Chondrocyte (in vitro differentiated cells): ENCODE data around the gene PLB1. TPM values are rescaled to one million over a fixed set of nuclear protein-coding genes. Genes with fewer than 3 reads are reported as not detected.
"Not testable (repeated sequence)": the region's sequence is repeated elsewhere in the genome, so short reads cannot be mapped to it uniquely, and the experiment has no call there.

ENCODE experiments used
- DNase-seq: peaks from one replicate; pipeline ENCODE4 v3.0.0; 2021; ENCODE audit warnings: mixed read lengths, low spot score
- H3K27ac Mint-ChIP-seq: one replicate; pipeline ENCODE4 v1.8.0; 2021; ENCODE audit warnings: mild to moderate bottlenecking, moderate library complexity, mixed read lengths; ENCODE audit not compliant: unreplicated experiment
- H3K27me3 Mint-ChIP-seq: 2 replicates; pipeline ENCODE4 v1.8.0; 2021; ENCODE audit warnings: low read depth, mixed read lengths
- H3K36me3 Mint-ChIP-seq: 2 replicates; pipeline ENCODE4 v1.8.0; 2021; ENCODE audit warnings: low read depth, mixed read lengths
- H3K4me1 Mint-ChIP-seq: 2 replicates; pipeline ENCODE4 v1.8.0; 2021; ENCODE audit warnings: low read depth, mild to moderate bottlenecking, mixed read lengths
- H3K4me3 Mint-ChIP-seq: one replicate; pipeline ENCODE4 v1.8.0; 2021; ENCODE audit warnings: mild to moderate bottlenecking, moderate library complexity, mixed read lengths; ENCODE audit not compliant: unreplicated experiment
- H3K9me3 Mint-ChIP-seq: 2 replicates; pipeline ENCODE4 v1.8.0; 2021; ENCODE audit warnings: low read depth, mixed read lengths
- CTCF ChIP-seq: fragments of 200-600 bp; sonication (generic); IDR thresholded peaks from 2 replicates; pipeline ENCODE4 v1.5.0; 2021; ENCODE audit warnings: antibody characterized with exemption, mild to moderate bottlenecking, moderate library complexity
- total RNA-seq: library from RNA; stranded (reverse); gene quantifications from 3 replicates; pipeline ENCODE4 v1.2.1, GENCODE V29; 2021

Gene PLB1
- total RNA-seq, 1 donor from 2014 or later = 4.4 TPM

GRCh38 chr2:28470759-28471158 is 25.1 kb upstream of the PLB1 start:
- Mint-ChIP-seq H3K36me3 (no peaks in the 10 kb centered on the region), H3K27me3 (peaks cover 1% of the 10 kb centered on the region)
- no peak for DNase-seq

DNA sequence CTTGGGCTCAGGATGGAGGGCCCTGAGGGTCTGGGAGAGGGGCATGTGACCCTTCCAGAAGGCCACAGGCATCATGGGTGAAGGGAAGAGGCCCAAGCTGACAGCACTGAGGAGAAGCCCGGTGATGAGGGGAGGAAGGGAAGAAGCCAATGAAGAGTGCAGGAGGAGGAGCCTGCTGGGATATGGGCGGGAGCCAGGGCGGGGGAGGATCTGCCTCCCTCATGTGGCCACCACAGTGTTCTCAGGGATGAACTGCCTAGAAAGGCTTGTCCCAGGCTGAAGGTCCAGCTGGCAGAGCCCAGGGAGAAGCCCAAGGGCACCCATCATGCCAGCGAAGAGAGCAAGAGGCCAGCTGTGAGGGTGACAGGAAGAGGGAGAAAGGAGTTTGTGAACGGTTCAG is 24.6 kb upstream of the PLB1 start:
- no peak overlapping the region for H3K4me3 Mint-ChIP-seq
- TF ChIP-seq CTCF = no peak
- DNase-seq = no peak
- H3K4me1 Mint-ChIP-seq = peaks cover 8% of the 10 kb centered on the region
- H3K27me3 Mint-ChIP-seq = peaks cover 1% of the 10 kb centered on the region
- no peak overlapping the region for H3K27ac Mint-ChIP-seq
- H3K9me3 Mint-ChIP-seq = peaks cover 5% of the 10 kb centered on the region
- H3K36me3 Mint-ChIP-seq = no peaks in the 10 kb centered on the region

More at GRCh38 chr2:28470759-28471158, 25.1 kb upstream of the PLB1 start:
- TF ChIP-seq CTCF = no peak
- H3K9me3 Mint-ChIP-seq = peaks cover 5% of the 10 kb centered on the region
- H3K4me1 Mint-ChIP-seq = peaks cover 8% of the 10 kb centered on the region
- no peak overlapping the region for H3K4me3 Mint-ChIP-seq
- no peak overlapping the region for H3K27ac Mint-ChIP-seq

GRCh38 chr2:28471701-28472236 is 24.1 kb upstream of the PLB1 start:
- no peak overlapping the region for H3K27ac Mint-ChIP-seq
- peaks cover 5% of the 10 kb centered on the region for H3K9me3 Mint-ChIP-seq
- no peaks in the 10 kb centered on the region for H3K36me3 Mint-ChIP-seq
- TF ChIP-seq CTCF = no peak
- peaks cover 8% of the 10 kb centered on the region for H3K4me1 Mint-ChIP-seq
- DNase-seq = no peak
- H3K27me3 Mint-ChIP-seq = peaks cover 1% of the 10 kb centered on the region
- no peak overlapping the region for H3K4me3 Mint-ChIP-seq

GRCh38 chr2:28472641-28473040 is 23.2 kb upstream of the PLB1 start:
- H3K36me3 Mint-ChIP-seq, H3K27ac Mint-ChIP-seq, H3K9me3 Mint-ChIP-seq, H3K27me3 Mint-ChIP-seq, DNase-seq, H3K4me1 Mint-ChIP-seq, H3K4me3 Mint-ChIP-seq: not testable (repeated sequence)

- Mint-ChIP-seq H3K27me3 (no peaks in the 10 kb centered on the region), H3K36me3 (no peaks in the 10 kb centered on the region), H3K4me1 (no peaks in the 10 kb centered on the region), H3K27ac (no peak overlapping the region), H3K9me3 (peaks cover 5% of the 10 kb centered on the region), H3K4me3 (no peak overlapping the region)
- no peak for DNase-seq
- TF ChIP-seq CTCF = no peak
These were observed 20.7 kb upstream of the PLB1 start for GRCh38 chr2:28475088-28475595.

DNA sequence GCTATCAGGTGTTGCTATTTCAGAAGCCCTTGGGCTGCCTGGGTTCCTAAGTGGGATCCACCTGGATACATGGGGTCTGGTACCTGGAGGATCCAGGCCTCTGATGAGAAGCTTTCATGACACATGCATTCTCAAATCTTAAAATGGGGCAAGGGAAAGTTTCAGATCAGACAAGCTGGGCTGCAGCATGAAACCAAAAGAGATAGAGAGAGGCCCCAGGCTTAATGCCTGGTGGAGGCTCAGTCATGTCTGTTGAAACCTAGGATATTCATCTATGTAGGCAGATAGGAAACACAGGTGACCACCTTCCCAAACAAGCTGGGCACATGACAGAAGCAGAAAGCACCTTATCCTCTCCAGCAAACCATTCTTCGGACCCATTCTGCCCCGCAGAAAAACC is 18.8 kb upstream of the PLB1 start:
- no peaks in the 10 kb centered on the region for H3K27me3 Mint-ChIP-seq
- no peak for DNase-seq
- TF ChIP-seq CTCF = no peak
- H3K36me3 Mint-ChIP-seq = no peaks in the 10 kb centered on the region
- peaks cover 5% of the 10 kb centered on the region for H3K9me3 Mint-ChIP-seq
- H3K4me1 Mint-ChIP-seq = no peaks in the 10 kb centered on the region
- H3K27ac Mint-ChIP-seq = no peak overlapping the region
- H3K4me3 Mint-ChIP-seq = no peak overlapping the region
